ENCODE data around the gene ATP7B. TPM values are rescaled to one million over a fixed set of nuclear protein-coding genes. Genes with fewer than 3 reads are reported as not detected.

ATP7B gene
- total RNA-seq, 1 donor from 2014 or later, result 6.3 TPM

- Histone ChIP-seq H3K36me3 (peaks cover 48% of the 10 kb centered on the region), H3K4me1 (peaks cover 17% of the 10 kb centered on the region), H3K27me3 (ENCODE audit: low read depth) (no peaks in the 10 kb centered on the region), H3K9me3 (no peaks in the 10 kb centered on the region), H3K27ac (no peak overlapping the region), H3K4me3 (no peak overlapping the region)
- no peak for TF ChIP-seq CTCF (IDR thresholded peaks at IDR 0.05)
- intact Hi-C loops (cut with DNase I), result no loop called here
- no peak for DNase-seq
- no peak for ATAC-seq
These were observed 16.6 kb upstream of the ATP7B start for GRCh38 chr13:52027832-52028231.

- no peak for ATAC-seq
- H3K36me3 ChIP-seq, result peaks cover 64% of the 10 kb centered on the region
- no peak overlapping the region for H3K4me3 ChIP-seq
- TF ChIP-seq CTCF (IDR thresholded peaks at IDR 0.05), result no peak
- H3K9me3 ChIP-seq, result no peaks in the 10 kb centered on the region
- intact Hi-C loops (cut with DNase I), result no loop called here
- peaks cover 17% of the 10 kb centered on the region for H3K4me1 ChIP-seq
- H3K27ac ChIP-seq, result no peak overlapping the region
- no peak for DNase-seq
- H3K27me3 ChIP-seq (ENCODE audit: low read depth), result no peaks in the 10 kb centered on the region
These were observed 15.0 kb upstream of the ATP7B start for GRCh38 chr13:52026246-52026626.

DNA sequence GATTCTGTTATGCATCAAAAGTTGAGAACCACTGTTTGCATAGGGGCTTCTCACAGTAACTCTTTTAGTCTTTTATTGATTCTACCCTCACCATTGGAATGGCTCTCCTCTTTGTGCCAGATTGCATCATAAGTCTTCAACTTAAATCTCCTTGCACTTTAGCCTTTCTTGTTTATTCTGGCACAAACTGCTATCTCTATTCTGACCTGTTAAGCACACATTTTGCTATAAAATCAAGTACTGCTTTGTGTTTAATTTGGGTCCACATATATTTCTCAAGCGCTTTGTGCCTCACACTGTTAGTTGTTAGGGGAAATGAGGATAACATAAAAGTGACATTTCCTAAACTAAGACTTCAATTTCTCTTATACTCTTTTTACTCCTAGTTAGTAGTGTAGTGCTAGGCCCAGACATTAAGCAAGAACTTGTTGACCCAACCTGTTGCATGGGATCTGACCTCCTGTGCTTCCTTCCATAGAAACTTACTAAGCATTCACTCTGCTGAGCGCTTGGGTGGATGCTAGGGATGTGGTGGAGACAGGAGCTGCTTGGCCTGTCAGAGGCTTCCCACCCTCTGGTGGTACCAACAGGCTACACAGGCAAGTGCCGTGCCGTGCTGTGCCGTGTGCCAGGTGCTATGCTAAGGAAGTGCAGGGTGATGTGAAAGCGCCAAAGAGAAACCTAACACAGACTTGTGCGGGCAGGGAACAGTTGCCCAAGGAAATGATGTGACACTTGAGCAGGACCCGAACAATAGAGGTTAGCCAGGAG, 14.4 kb upstream of the ATP7B start:
- no peak for DNase-seq
- peaks cover 70% of the 10 kb centered on the region for H3K36me3 ChIP-seq
- peak; percentile 56 to 64 for ATAC-seq
- intact Hi-C loops (cut with DNase I), result no loop called here
- H3K9me3 ChIP-seq, result no peaks in the 10 kb centered on the region
- no peak overlapping the region for H3K27ac ChIP-seq
- H3K4me1 ChIP-seq, result peaks cover 17% of the 10 kb centered on the region
- no peak for TF ChIP-seq CTCF (IDR thresholded peaks at IDR 0.05)
- H3K27me3 ChIP-seq (ENCODE audit: low read depth), result no peaks in the 10 kb centered on the region
- no peak overlapping the region for H3K4me3 ChIP-seq

- peaks cover 82% of the 10 kb centered on the region for H3K36me3 ChIP-seq
- no peak for ATAC-seq
These were observed 13.2 kb upstream of the ATP7B start, which contains the start of gene UTP14C for GRCh38 chr13:52024481-52024880. UTP14C (plus strand) TSS chr13:52024691; CDS start chr13:52028805, 4,114 bp downstream.

DNA sequence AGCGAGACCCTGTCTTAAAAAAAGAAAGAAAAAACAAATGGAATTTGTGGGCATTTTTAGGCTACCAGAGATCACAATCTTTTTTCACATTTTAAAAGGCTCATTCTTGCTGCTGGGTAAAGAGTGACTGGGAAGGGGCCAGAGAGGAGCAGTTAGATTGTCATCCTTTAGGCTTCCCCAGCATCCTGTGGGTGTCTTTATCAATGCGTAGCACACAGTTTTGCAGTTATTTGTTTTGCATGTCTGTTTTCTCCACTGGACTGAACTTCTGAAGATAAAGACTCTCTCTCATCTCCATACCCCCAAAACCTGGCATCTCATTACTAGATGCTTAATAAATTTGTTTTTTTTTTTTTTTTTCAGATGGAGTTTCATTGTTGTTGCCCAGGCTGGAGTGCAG, 11.1 kb upstream of the ATP7B start:
- no peaks in the 10 kb centered on the region for H3K9me3 ChIP-seq
- no peak overlapping the region for H3K27ac ChIP-seq
- H3K36me3 ChIP-seq, result peaks cover 78% of the 10 kb centered on the region
- intact Hi-C loops (cut with DNase I), result no loop called here
- H3K4me1 ChIP-seq, result peaks cover 17% of the 10 kb centered on the region
- no peaks in the 10 kb centered on the region for H3K27me3 ChIP-seq (ENCODE audit: low read depth)
- H3K4me3 ChIP-seq, result no peak overlapping the region
- no peak for ATAC-seq
- TF ChIP-seq CTCF (IDR thresholded peaks at IDR 0.05), result no peak
- no peak for DNase-seq

More at GRCh38 chr13:52024481-52024880, 13.2 kb upstream of the ATP7B start, which contains the start of gene UTP14C:
- no peaks in the 10 kb centered on the region for H3K9me3 ChIP-seq
- no peak within 1 kb of the TSS for H3K4me3 ChIP-seq
- no peak within 1 kb of the TSS for H3K27ac ChIP-seq
- intact Hi-C loops (cut with DNase I), result no loop called here
- DNase-seq, result no peak
- TF ChIP-seq CTCF (IDR thresholded peaks at IDR 0.05), result no peak
- H3K4me1 ChIP-seq, result peaks cover 17% of the 10 kb centered on the region
- no peaks in the 10 kb centered on the region for H3K27me3 ChIP-seq (ENCODE audit: low read depth)
